ENCODE results near the gene ZNF275. TPM values are rescaled to one million over a fixed set of nuclear protein-coding genes. Genes with fewer than 3 reads are reported as not detected.

ZNF275 gene
- total and polyA plus RNA-seq, 2 of the 4 experiments (the other 2 are of a cell fraction) = 6.6 to 9.7 TPM

- Histone ChIP-seq H3K14ac (replicated peaks; ENCODE audit: low read depth, low read length) (no peak overlapping the region), H3K27ac (ENCODE audit: insufficient read depth, low read length) (no peak overlapping the region), H3K4me2 (ENCODE audit: low read depth, low read length) (no peak overlapping the region), H2BK15ac (ENCODE audit: low read depth, low read length) (no peak overlapping the region), H3K18ac (ENCODE audit: low read depth, low read length) (no peak overlapping the region), H2BK5ac (ENCODE audit: low read depth, low read length, poor library complexity, severe bottlenecking) (no peak overlapping the region), H2AK9ac (replicated peaks; ENCODE audit: low read depth, low read length, poor library complexity) (no peak overlapping the region), H3K4ac (ENCODE audit: low read depth, low read length) (no peak overlapping the region), H4K20me1 (ENCODE audit: insufficient read depth, low read length) (no peaks in the 10 kb centered on the region), H3K56ac (ENCODE audit: extremely low read depth, insufficient read depth, low read length) (no peak overlapping the region), H2AK5ac (ENCODE audit: low read depth, low read length) (no peak overlapping the region), H3K36me3 (ENCODE audit: control insufficient read depth, insufficient read depth, low read length) (no peaks in the 10 kb centered on the region), H3K9me3 (ENCODE audit: control insufficient read depth, insufficient read depth, low read length) (no peaks in the 10 kb centered on the region; the same call in 1 of the 2 replicates), H3K27me3 (ENCODE audit: control insufficient read depth, insufficient read depth, low read length) (peaks cover 2% of the 10 kb centered on the region), H3K9ac (ENCODE audit: low read depth, low read length) (no peak overlapping the region), H3K9me1 (ENCODE audit: insufficient read depth, low read length) (no peaks in the 10 kb centered on the region), H4K8ac (ENCODE audit: low read depth in 2 of 2, low read length in 2 of 2) (no peak overlapping the region), H2AFZ (replicated peaks; ENCODE audit: low read length, poor library complexity) (no peak overlapping the region), H4K5ac (ENCODE audit: low read depth, low read length) (no peak overlapping the region), H3K4me1 (ENCODE audit: control insufficient read depth, insufficient read depth, low read length) (peaks cover 2% of the 10 kb centered on the region; the same call in 1 of the 2 replicates), H2BK20ac (ENCODE audit: low read depth, low read length) (no peak overlapping the region), H3K23ac (ENCODE audit: low read depth, low read length) (no peak overlapping the region), H3K4me3 (ENCODE audit: insufficient read depth, low read depth, low read length) (no peak overlapping the region), H2BK120ac (ENCODE audit: low read depth, low read length) (no peak overlapping the region), H3K79me1 (ENCODE audit: low read depth in 1 of 2, low read length in 2 of 2) (no peaks in the 10 kb centered on the region), H4K91ac (ENCODE audit: insufficient read depth, low read depth, low read length) (no peak overlapping the region)
- CTCF ChIA-PET = no interaction called here
- no peak for DNase-seq
- WGBS, 2 experiments (ENCODE audit: extremely low coverage in 2 of 2, insufficient read length in 1 of 2) = 48% methylated on average over 6 of the region's 13 CpGs; no CpG with 5 or more reads in 1 of the 2 experiments
- TF ChIP-seq BHLHE40 (IDR thresholded peaks at IDR 0.05; ENCODE audit: low read depth, low read length) (no peak), CHD1 (IDR thresholded peaks at IDR 0.05; ENCODE audit: low read depth, low read length) (no peak), FOS (IDR thresholded peaks at IDR 0.05; ENCODE audit: low read depth, low read length) (no peak), USF2 (IDR thresholded peaks at IDR 0.05; ENCODE audit: low read depth, low read length) (no peak)
- dilution Hi-C loops (cut with HindIII; ENCODE audit: low sequenced_read_pairs, unreplicated experiment) = no loop called here
- POLR2A ChIA-PET (ENCODE audit: unreplicated experiment) = no interaction called here
- intact Hi-C loops (cut with micrococcal nuclease) = no loop called here
- no peak for ATAC-seq (ENCODE audit: low read depth)
- in situ Hi-C loops (cut with MboI; ENCODE audit: low sequenced_read_pairs) = no loop called here
- no TSS peak for BruUV-seq (replicated peaks)
Measured at GRCh38 chrX:153379971-153380581, 46.1 kb downstream of the ZNF275 start.
